ENCODE measurements around the gene MUS81. TPM values are rescaled to one million over a fixed set of nuclear protein-coding genes. Genes with fewer than 3 reads are reported as not detected.
A peak's percentile ranks its signal among the peaks of the same experiment; 100 is the strongest.

MUS81 gene
- total RNA-seq, 1 donor from 2014 or later = 36.8 TPM

DNA sequence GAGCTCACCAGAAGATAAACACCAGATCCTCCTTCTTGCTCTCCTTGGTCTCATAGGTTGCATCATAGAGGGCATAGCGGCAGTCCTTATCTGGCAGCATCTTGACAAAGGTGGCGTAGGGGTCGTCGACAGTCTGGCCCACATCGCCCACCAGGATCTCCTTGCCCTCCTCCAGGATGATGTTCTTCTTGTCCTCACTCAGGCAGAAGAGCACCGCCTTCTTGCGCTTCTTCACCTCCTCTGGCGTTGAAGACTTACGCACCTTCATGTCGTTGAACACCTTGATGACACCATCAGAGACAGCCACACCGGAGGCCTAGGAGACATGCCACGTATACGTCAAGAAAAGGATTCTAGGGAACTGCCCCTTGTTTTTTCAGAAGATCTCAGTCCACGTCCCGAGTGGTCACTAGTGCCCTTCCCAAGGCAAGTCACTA, 4.3 kb upstream of the MUS81 start:
- Histone ChIP-seq H4K20me1 (ENCODE audit: low read depth) (peaks cover 40% of the 10 kb centered on the region), H3K36me3 (peaks cover 7% of the 10 kb centered on the region), H3K4me1 (peaks cover 3% of the 10 kb centered on the region), H3K27ac (no peak overlapping the region), H3K27me3 (no peaks in the 10 kb centered on the region), H2AFZ (replicated peaks) (no peak overlapping the region), H3F3A (ENCODE audit: low read depth) (peaks cover 85% of the 10 kb centered on the region), H3K4me2 (peak overlapping the region; percentile 92), H3K9ac (no peak overlapping the region), H3K79me2 (ENCODE audit: low read depth) (peaks cover 45% of the 10 kb centered on the region), H3K4me3 (peak overlapping the region; percentile 87), H3K9me3 (ENCODE audit: low read depth) (no peaks in the 10 kb centered on the region)
- Mint-ChIP-seq H3K27ac (no peak overlapping the region), H3K4me1 (peaks cover 25% of the 10 kb centered on the region), H3K36me3 (peaks cover 45% of the 10 kb centered on the region), H3K9me3 (peaks cover 10% of the 10 kb centered on the region), H3K27me3 (ENCODE audit: insufficient read depth, low read depth) (peaks cover 24% of the 10 kb centered on the region), H3K4me3 (peak overlapping the region; percentile 93)
- TF ChIP-seq EZH2phosphoT487 (IDR thresholded peaks at IDR 0.05) = no peak
- TF ChIP-seq EZH2 (IDR thresholded peaks at IDR 0.05) = no peak
- TF ChIP-seq, protein P1, sequence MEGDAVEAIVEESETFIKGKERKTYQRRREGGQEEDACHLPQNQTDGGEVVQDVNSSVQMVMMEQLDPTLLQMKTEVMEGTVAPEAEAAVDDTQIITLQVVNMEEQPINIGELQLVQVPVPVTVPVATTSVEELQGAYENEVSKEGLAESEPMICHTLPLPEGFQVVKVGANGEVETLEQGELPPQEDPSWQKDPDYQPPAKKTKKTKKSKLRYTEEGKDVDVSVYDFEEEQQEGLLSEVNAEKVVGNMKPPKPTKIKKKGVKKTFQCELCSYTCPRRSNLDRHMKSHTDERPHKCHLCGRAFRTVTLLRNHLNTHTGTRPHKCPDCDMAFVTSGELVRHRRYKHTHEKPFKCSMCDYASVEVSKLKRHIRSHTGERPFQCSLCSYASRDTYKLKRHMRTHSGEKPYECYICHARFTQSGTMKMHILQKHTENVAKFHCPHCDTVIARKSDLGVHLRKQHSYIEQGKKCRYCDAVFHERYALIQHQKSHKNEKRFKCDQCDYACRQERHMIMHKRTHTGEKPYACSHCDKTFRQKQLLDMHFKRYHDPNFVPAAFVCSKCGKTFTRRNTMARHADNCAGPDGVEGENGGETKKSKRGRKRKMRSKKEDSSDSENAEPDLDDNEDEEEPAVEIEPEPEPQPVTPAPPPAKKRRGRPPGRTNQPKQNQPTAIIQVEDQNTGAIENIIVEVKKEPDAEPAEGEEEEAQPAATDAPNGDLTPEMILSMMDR (IDR thresholded peaks at IDR 0.05) = no peak
- peak; percentile 8 for DNase-seq (ENCODE audit: low spot score)

DNA sequence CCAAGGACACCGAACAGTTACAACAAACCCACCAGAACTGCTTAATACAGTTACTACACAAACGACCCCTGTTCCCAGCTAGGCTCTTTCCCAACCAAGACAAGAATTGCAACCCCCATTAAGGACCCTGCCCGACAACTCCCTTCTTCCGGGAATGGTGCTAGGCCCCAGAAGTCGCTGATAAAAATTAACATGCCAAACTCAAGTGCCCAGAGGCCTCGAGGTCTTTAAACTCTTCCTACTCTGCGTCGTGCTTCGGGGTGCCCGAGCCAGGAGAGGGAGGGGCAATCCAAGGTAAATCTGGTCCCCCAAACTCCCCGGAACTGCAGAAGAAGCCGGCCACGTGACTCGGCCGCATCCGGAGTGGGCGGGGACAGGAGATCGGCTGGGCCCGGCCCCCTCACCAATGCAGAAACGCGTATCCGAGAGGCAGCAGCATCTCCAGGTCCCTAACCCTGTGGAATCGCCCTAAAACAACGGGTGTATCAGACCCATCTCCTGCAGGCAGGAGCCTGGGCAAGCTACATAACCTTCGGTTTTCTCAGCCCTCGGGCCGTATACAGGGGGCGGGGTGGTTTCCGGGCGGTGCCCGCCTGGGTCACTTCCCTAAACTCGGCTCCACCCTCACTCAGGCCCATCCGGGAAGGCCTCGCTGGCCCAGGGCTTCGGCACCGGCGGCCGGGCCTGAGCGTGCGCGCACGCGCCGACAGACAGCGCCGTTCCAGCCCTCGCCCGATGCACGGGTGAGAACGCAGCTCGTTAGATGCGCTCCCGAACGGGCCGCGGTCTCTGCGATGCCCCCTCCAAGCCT, 3.3 kb upstream of the MUS81 start:
- peaks cover 39% of the 10 kb centered on the region for H3K36me3 Mint-ChIP-seq
- peak overlapping the region; percentile 92 for H3K4me2 ChIP-seq
- peak overlapping the region; percentile 88 for H3K27ac Mint-ChIP-seq
- H3K27me3 Mint-ChIP-seq (ENCODE audit: insufficient read depth, low read depth) = peaks cover 24% of the 10 kb centered on the region
- H3K9me3 Mint-ChIP-seq = peaks cover 10% of the 10 kb centered on the region
- no peak overlapping the region for H2AFZ ChIP-seq (replicated peaks)
- H3K27ac ChIP-seq = peak overlapping the region; percentile 92
- H3K4me3 ChIP-seq = peak overlapping the region; percentile 87
- H3K27me3 ChIP-seq = no peaks in the 10 kb centered on the region
- H3K4me3 Mint-ChIP-seq = peak overlapping the region; percentile 93
- peak; percentile 82 for DNase-seq (ENCODE audit: low spot score)
- H3K4me1 ChIP-seq = peaks cover 10% of the 10 kb centered on the region
- H4K20me1 ChIP-seq (ENCODE audit: low read depth) = peaks cover 48% of the 10 kb centered on the region
- peaks cover 55% of the 10 kb centered on the region for H3K79me2 ChIP-seq (ENCODE audit: low read depth)
- peaks cover 33% of the 10 kb centered on the region for H3K4me1 Mint-ChIP-seq
- TF ChIP-seq, protein P1 (IDR thresholded peaks at IDR 0.05) = no peak
- no peak for TF ChIP-seq EZH2 (IDR thresholded peaks at IDR 0.05)
- peaks cover 82% of the 10 kb centered on the region for H3F3A ChIP-seq (ENCODE audit: low read depth)
- no peaks in the 10 kb centered on the region for H3K9me3 ChIP-seq (ENCODE audit: low read depth)
- peaks cover 7% of the 10 kb centered on the region for H3K36me3 ChIP-seq
- H3K9ac ChIP-seq = peak overlapping the region; percentile 74

DNA sequence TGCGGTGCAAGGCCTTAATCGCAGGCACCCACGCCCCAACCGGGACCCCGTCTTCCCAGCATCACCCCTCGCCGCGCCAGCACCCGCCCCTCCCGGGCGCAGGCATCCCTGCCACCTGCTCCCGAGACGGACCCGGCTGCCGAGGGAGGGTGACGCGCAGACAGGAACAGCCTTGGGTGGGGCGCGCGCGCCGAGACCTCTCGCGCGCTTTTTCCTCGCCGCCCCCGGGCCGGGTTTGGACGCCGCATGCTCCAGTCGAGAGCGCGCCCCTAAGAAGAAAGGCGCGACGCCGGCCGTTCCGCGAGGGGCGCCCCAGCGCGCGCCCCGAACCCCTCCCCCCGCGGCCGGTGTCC, 2.8 kb upstream of the MUS81 start:
- TF ChIP-seq EZH2 (IDR thresholded peaks at IDR 0.05) = no peak
- no peak for TF ChIP-seq EZH2phosphoT487 (IDR thresholded peaks at IDR 0.05)
- TF ChIP-seq, protein P1 (IDR thresholded peaks at IDR 0.05) = no peak
- H4K20me1 ChIP-seq (ENCODE audit: low read depth) = peaks cover 48% of the 10 kb centered on the region
- H3K27ac Mint-ChIP-seq = no peak overlapping the region
- H3K27ac ChIP-seq = peak overlapping the region; percentile 92
- peaks cover 7% of the 10 kb centered on the region for H3K36me3 ChIP-seq
- H3K27me3 ChIP-seq = no peaks in the 10 kb centered on the region
- H3K4me1 ChIP-seq = peaks cover 10% of the 10 kb centered on the region
- no peaks in the 10 kb centered on the region for H3K9me3 ChIP-seq (ENCODE audit: low read depth)
- peak overlapping the region; percentile 93 for H3K4me3 Mint-ChIP-seq
- peaks cover 26% of the 10 kb centered on the region for H3K27me3 Mint-ChIP-seq (ENCODE audit: insufficient read depth, low read depth)
- peaks cover 6% of the 10 kb centered on the region for H3K9me3 Mint-ChIP-seq
- H3K4me3 ChIP-seq = peak overlapping the region; percentile 87
- H3K4me1 Mint-ChIP-seq = peaks cover 33% of the 10 kb centered on the region
- H3K9ac ChIP-seq = peak overlapping the region; percentile 74
- H2AFZ ChIP-seq (replicated peaks) = no peak overlapping the region
- peak overlapping the region; percentile 92 for H3K4me2 ChIP-seq
- no peak for DNase-seq (ENCODE audit: low spot score)
- peaks cover 59% of the 10 kb centered on the region for H3K79me2 ChIP-seq (ENCODE audit: low read depth)
- H3K36me3 Mint-ChIP-seq = peaks cover 36% of the 10 kb centered on the region
- peaks cover 76% of the 10 kb centered on the region for H3F3A ChIP-seq (ENCODE audit: low read depth)
